Stimulated activated naive CD8-positive, alpha-beta T cell treated with anti-CD3 and anti-CD28 coated beads, Interleukin-15, Interleukin-2, amounts not matched to agents 100 ng/mL and 50 ng/mL, for 24 hours (primary cell): Measurements from ENCODE around the gene RPS19.
"Not testable (repeated sequence)": the region's sequence is repeated elsewhere in the genome, so short reads cannot be mapped to it uniquely, and the experiment has no call there.

Source experiments
- H3K27ac Mint-ChIP-seq: one replicate; pipeline ENCODE4 v1.8.0; 2021; ENCODE audit warnings: mild to moderate bottlenecking, mixed read lengths
- H3K27me3 Mint-ChIP-seq: one replicate; pipeline ENCODE4 v1.8.0; 2021; ENCODE audit warnings: mixed read lengths
- H3K36me3 Mint-ChIP-seq: one replicate; pipeline ENCODE4 v1.8.0; 2021; ENCODE audit warnings: low read depth, mixed read lengths
- H3K4me1 Mint-ChIP-seq: one replicate; pipeline ENCODE4 v1.8.0; 2021; ENCODE audit warnings: low read depth, mixed read lengths
- H3K4me3 Mint-ChIP-seq: one replicate; pipeline ENCODE4 v1.8.0; 2021; ENCODE audit warnings: mild to moderate bottlenecking, mixed read lengths
- H3K9me3 Mint-ChIP-seq: one replicate; pipeline ENCODE4 v1.8.0; 2021; ENCODE audit warnings: mixed read lengths

RPS19 gene

GRCh38 chr19:41866284-41866683, 6.2 kb downstream of the RPS19 start:
- Mint-ChIP-seq H3K9me3 (no peaks in the 10 kb centered on the region), H3K27ac (peak overlapping the region; percentile 88), H3K4me1 (peaks cover 94% of the 10 kb centered on the region), H3K4me3 (peak overlapping the region; percentile 70), H3K27me3 (no peaks in the 10 kb centered on the region), H3K36me3 (peaks cover 85% of the 10 kb centered on the region)

DNA sequence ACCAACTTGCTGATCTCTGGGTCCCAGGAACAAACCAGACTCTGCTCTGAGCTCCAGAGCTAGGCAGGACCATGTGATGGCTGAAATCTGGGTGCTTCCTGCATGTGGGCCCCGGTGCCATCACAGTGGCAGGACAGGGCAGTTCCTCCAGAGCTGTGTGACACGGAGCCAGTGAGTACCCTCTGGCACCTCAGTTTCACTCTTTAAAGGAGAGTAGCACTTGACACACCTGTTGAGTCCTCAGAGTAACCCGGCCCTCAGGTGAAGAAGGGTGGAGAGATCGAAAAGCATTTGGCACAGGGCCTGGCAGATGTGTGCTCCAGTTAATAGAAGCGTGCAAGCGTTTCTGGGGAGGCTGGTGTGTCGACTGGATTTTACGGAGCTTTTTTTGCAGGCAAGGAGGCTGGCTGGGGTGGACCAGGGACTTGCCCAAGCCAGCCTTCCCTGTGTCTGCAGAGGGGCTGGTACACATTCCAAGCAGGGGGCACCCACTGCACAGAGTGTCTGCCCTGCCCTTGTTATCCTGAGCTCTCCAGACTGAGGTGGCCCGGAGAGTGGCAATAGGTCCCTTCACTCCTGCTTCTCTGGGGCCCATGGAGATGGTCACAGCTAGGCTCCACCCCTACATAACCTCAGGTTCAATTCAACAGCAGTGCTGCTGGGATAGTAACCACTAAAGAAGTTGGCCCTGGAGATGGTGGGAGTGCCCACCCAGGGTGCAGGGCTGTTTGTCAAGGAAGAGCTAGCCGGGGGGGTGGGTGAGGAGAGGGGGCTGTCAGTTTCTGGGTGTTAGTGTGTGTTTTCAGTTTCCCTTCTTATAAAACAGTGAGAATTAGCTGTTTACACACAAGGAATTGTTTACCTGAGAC, 8.3 kb downstream of the RPS19 start:
- Mint-ChIP-seq H3K9me3 (no peaks in the 10 kb centered on the region), H3K4me3 (peak overlapping the region; percentile 66), H3K27ac (peak overlapping the region; percentile 94), H3K27me3 (no peaks in the 10 kb centered on the region), H3K4me1 (peaks cover 94% of the 10 kb centered on the region), H3K36me3 (peaks cover 75% of the 10 kb centered on the region)

- H3K27ac Mint-ChIP-seq = peak overlapping the region; percentile 81
- peaks cover 92% of the 10 kb centered on the region for H3K4me1 Mint-ChIP-seq
- peaks cover 69% of the 10 kb centered on the region for H3K36me3 Mint-ChIP-seq
- H3K4me3 Mint-ChIP-seq = no peak overlapping the region
- H3K9me3 Mint-ChIP-seq = no peaks in the 10 kb centered on the region
- H3K27me3 Mint-ChIP-seq = no peaks in the 10 kb centered on the region
Observed at GRCh38 chr19:41868989-41869300, 8.9 kb downstream of the RPS19 start.

GRCh38 chr19:41869374-41869955, 9.4 kb downstream of the RPS19 start:
- Mint-ChIP-seq H3K27me3 (no peaks in the 10 kb centered on the region), H3K36me3 (peaks cover 64% of the 10 kb centered on the region), H3K9me3 (no peaks in the 10 kb centered on the region), H3K27ac (peak overlapping the region; percentile 81), H3K4me3 (peak overlapping the region; percentile 41), H3K4me1 (peaks cover 91% of the 10 kb centered on the region)

GRCh38 chr19:41870401-41870873, 10.4 kb downstream of the RPS19 start:
- no peaks in the 10 kb centered on the region for H3K9me3 Mint-ChIP-seq
- H3K36me3 Mint-ChIP-seq = peaks cover 56% of the 10 kb centered on the region
- H3K27me3 Mint-ChIP-seq = no peaks in the 10 kb centered on the region
- H3K4me1 Mint-ChIP-seq = peaks cover 89% of the 10 kb centered on the region
- peak overlapping the region; percentile 81 for H3K27ac Mint-ChIP-seq
- H3K4me3 Mint-ChIP-seq = peak overlapping the region; percentile 41

- Mint-ChIP-seq H3K27me3 (no peaks in the 10 kb centered on the region), H3K4me1 (peaks cover 91% of the 10 kb centered on the region), H3K27ac (peak overlapping the region; percentile 97), H3K4me3 (peak overlapping the region; percentile 71), H3K36me3 (peaks cover 47% of the 10 kb centered on the region), H3K9me3 (no peaks in the 10 kb centered on the region)
Observed at GRCh38 chr19:41871573-41872383, 11.7 kb downstream of the RPS19 start.

- Mint-ChIP-seq H3K27ac (peak overlapping the region; percentile 81), H3K36me3 (peaks cover 45% of the 10 kb centered on the region), H3K4me1 (peaks cover 92% of the 10 kb centered on the region), H3K4me3 (peak overlapping the region; percentile 30), H3K9me3 (no peaks in the 10 kb centered on the region), H3K27me3 (no peaks in the 10 kb centered on the region)
Observed at GRCh38 chr19:41872384-41872774, 12.3 kb downstream of the RPS19 start.

DNA sequence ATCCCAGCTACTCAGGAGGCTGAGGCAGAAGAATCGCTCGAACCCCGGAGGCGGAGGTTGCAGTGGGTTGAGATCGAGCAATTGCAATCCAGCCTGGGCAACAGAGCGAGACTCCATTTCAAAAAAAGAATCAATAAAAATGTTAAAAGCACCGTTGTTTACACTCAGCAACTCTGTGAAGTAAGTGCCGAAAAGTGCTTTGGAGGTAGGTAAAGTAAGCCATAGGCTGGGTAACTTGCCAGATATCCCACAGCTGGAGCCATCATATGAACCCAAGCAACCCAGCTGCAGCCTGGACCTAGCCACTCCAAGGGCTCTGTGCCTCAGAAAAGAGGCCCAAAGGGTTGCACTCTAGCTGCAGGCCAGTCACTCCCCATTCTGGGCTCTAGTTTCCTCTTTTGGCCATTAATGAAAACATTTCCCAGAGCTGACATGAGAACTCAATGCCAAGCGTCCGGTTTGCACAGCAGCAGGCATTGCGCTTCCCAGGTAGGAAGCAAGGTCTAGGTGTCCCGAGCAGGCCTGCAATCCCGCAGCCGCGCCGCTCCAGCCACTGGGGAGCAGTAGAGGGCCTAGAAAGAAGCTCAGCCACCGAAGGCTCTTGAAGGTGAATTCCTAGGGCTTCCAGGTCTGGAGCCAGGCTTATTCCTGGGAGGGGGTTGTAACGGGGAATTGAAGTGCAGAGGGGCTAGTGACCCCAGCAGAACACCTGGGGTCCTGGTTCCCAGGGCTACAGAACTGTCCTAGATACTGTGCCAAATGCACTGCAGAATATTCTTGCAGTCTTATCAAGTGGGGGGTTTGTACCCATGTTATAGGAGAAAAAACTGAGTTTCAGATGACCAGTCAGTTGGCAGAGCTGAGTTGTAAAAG, 13.0 kb downstream of the RPS19 start:
- peak overlapping the region; percentile 81 for H3K27ac Mint-ChIP-seq
- no peaks in the 10 kb centered on the region for H3K9me3 Mint-ChIP-seq
- H3K27me3 Mint-ChIP-seq = no peaks in the 10 kb centered on the region
- peaks cover 40% of the 10 kb centered on the region for H3K36me3 Mint-ChIP-seq
- peaks cover 92% of the 10 kb centered on the region for H3K4me1 Mint-ChIP-seq
- no peak overlapping the region for H3K4me3 Mint-ChIP-seq

DNA sequence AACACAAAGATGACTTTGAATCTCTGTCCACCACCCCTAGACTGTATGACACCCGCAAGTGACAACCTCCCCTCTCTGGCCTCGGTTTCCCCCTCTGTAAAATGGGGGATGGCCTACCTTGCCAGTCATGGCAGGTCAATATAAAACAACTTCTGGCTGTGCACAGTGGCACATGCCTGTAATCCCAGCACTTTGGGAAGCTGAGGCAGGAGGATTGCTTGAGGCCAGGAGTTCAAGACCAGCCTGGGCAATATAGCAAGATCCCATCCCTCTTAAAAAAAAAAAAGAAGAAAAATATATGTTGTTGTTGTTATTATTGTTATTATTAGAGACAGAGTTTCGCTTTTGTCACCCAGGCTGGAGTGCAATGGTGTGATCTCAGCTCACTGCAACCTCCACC, 15.9 kb downstream of the RPS19 start:
- Mint-ChIP-seq H3K4me3 (peak overlapping the region; percentile 27), H3K36me3 (peaks cover 13% of the 10 kb centered on the region), H3K27ac (peak overlapping the region; percentile 79), H3K4me1 (peaks cover 86% of the 10 kb centered on the region)
- not testable (repeated sequence) for H3K9me3 Mint-ChIP-seq, H3K27me3 Mint-ChIP-seq

DNA sequence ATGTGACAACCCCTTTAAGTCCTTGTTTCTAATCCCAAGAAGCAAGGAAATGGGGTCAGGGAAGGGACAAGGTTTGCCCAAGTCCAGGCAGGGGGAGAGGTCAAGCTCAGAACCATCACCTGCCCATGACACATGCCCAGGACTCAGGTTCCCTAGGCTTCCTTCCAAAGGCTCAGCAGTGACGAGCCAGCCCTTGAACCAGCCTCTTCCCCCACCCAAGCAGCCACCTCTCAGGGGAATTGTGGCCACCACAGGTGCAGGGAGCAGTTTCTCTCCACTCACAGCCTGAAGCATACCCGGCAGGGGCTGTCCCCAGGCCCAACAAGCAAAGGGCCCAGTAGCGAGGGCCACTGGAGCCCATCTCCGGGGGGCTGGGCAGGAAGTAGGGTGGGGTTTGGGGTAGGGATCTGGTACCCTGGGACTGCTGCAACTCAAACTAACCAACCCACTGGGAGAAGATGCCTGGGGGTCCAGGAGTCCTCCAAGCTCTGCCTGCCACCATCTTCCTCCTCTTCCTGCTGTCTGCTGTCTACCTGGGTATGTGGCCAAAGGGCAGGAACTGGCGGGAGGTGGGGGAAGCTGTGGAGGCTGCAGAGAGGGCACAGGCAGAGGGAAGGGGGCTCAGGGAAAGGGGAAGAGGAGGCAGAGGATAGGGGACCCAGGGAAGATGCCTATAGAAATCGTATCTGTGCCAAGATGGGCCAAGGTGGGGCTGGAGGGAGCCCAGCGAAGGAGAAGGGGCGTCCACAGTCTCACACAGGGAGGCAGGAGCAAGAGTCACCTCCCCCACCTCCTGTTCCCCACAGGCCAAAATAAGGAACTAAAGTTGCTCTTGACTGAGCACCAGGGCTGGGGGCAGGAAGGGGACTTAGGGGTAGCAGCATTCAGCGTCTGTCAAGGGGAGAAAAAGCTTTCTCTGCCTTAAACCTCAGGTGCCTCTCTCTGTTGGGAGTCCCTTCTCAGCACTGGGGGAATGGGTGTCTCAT, 17.1 kb downstream of the RPS19 start, which contains the start of gene CD79A:
TSS of gene CD79A (plus strand) at position 433 of the 986 bp plus-strand sequence. CDS start at position 459, 26 bp downstream.
- peak within 1 kb of the TSS; percentile 87 for H3K27ac Mint-ChIP-seq
- H3K27me3 Mint-ChIP-seq = no peaks in the 10 kb centered on the region
- peaks cover 81% of the 10 kb centered on the region for H3K4me1 Mint-ChIP-seq
- H3K9me3 Mint-ChIP-seq = no peaks in the 10 kb centered on the region
- peaks cover 4% of the 10 kb centered on the region for H3K36me3 Mint-ChIP-seq
- peak within 1 kb of the TSS; percentile 79 for H3K4me3 Mint-ChIP-seq

- H3K9me3 Mint-ChIP-seq = no peaks in the 10 kb centered on the region
- peaks cover 75% of the 10 kb centered on the region for H3K4me1 Mint-ChIP-seq
- peak overlapping the region; percentile 87 for H3K27ac Mint-ChIP-seq
- no peaks in the 10 kb centered on the region for H3K36me3 Mint-ChIP-seq
- no peaks in the 10 kb centered on the region for H3K27me3 Mint-ChIP-seq
- H3K4me3 Mint-ChIP-seq = peak overlapping the region; percentile 79
Observed at GRCh38 chr19:41877916-41878905, 18.2 kb downstream of the RPS19 start.

DNA sequence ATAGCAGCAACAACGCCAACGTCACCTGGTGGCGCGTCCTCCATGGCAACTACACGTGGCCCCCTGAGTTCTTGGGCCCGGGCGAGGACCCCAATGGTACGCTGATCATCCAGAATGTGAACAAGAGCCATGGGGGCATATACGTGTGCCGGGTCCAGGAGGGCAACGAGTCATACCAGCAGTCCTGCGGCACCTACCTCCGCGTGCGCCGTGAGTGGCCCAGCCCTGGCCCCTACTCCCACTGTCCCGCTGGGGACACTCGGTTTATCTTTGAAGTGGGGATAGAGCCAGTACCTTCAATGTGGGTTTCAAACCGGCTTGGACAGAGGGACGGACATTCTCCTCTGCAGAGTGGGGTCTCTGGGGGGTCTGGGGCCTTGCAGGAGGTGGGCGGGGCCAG, 19.0 kb downstream of the RPS19 start:
- H3K4me3 Mint-ChIP-seq = no peak overlapping the region
- H3K9me3 Mint-ChIP-seq = no peaks in the 10 kb centered on the region
- peaks cover 69% of the 10 kb centered on the region for H3K4me1 Mint-ChIP-seq
- peaks cover 7% of the 10 kb centered on the region for H3K36me3 Mint-ChIP-seq
- H3K27me3 Mint-ChIP-seq = no peaks in the 10 kb centered on the region
- H3K27ac Mint-ChIP-seq = peak overlapping the region; percentile 49
